GM23248 (cell line): ENCODE measurements around the gene SMPX.

Experiments
- EZH2 ChIP-seq: fragments of 200-600 bp; sonication (generic); IDR thresholded peaks from 2 replicates; pipeline ENCODE4 v1.6.1; 2018; ENCODE audit warnings: antibody characterized with exemption, mild to moderate bottlenecking; ENCODE audit not compliant: insufficient read depth, poor library complexity, severe bottlenecking
- EZH2phosphoT487 ChIP-seq: fragments of 200-600 bp; sonication (generic); IDR thresholded peaks from 2 replicates; pipeline ENCODE4 v1.6.1; 2018; ENCODE audit warnings: antibody characterized with exemption, moderate library complexity, mild to moderate bottlenecking, low read depth; ENCODE audit not compliant: insufficient read depth

DNA sequence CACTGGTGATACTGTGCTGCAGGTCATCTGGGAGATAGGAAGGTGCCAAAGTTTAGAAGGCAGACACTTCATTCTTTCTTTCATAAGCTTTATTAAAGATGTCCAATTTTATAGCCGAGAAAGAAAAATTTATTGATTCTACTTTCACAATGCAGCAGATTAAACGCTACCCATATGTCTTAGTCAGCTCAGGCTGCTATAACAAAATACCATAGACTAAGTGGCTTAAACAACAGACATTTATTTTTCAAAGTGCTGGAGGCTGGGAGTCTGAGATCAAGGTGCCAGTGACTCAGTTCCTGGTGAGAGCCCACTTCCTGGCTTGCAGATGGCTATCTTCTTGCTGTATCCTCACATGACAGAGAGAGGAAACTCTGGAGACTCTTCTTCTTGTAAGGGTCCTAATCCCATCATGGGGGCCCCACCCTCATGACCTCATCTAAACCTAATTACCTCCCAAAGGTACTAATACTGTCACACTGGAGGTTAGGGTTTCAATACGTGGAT is 66.4 kb downstream of the SMPX start:
- no peak for TF ChIP-seq EZH2phosphoT487
- TF ChIP-seq EZH2 = no peak
